ENCODE measurements around the gene RNU1-3.
A peak's percentile ranks its signal among the peaks of the same experiment; 100 is the strongest.
"Not testable (repeated sequence)": the region's sequence is repeated elsewhere in the genome, so short reads cannot be mapped to it uniquely, and the experiment has no call there.

Gene RNU1-3

GRCh38 chr1:16702280-16702679, 35.5 kb upstream of the RNU1-3 start:
- H3K4me3 Mint-ChIP-seq; DNase-seq; H3K4me1 Mint-ChIP-seq; H3K36me3 Mint-ChIP-seq (ENCODE audit: low read depth); H3K27ac Mint-ChIP-seq; H3K9me3 Mint-ChIP-seq; H3K27me3 Mint-ChIP-seq (ENCODE audit: low read depth, poor library complexity): not testable (repeated sequence)

- H3K36me3 Mint-ChIP-seq (ENCODE audit: low read depth); H3K27ac Mint-ChIP-seq; H3K4me3 Mint-ChIP-seq; H3K27me3 Mint-ChIP-seq (ENCODE audit: low read depth, poor library complexity); DNase-seq; H3K9me3 Mint-ChIP-seq; H3K4me1 Mint-ChIP-seq: not testable (repeated sequence)
These were observed 34.4 kb upstream of the RNU1-3 start for GRCh38 chr1:16701189-16701588.

GRCh38 chr1:16700138-16700895, 33.6 kb upstream of the RNU1-3 start:
- not testable (repeated sequence) for H3K9me3 Mint-ChIP-seq; DNase-seq; H3K4me1 Mint-ChIP-seq; H3K36me3 Mint-ChIP-seq (ENCODE audit: low read depth); H3K4me3 Mint-ChIP-seq; H3K27me3 Mint-ChIP-seq (ENCODE audit: low read depth, poor library complexity); H3K27ac Mint-ChIP-seq

GRCh38 chr1:16699440-16699839, 32.7 kb upstream of the RNU1-3 start:
- H3K4me3 Mint-ChIP-seq; H3K4me1 Mint-ChIP-seq; H3K9me3 Mint-ChIP-seq; H3K36me3 Mint-ChIP-seq (ENCODE audit: low read depth); H3K27ac Mint-ChIP-seq; H3K27me3 Mint-ChIP-seq (ENCODE audit: low read depth, poor library complexity): not testable (repeated sequence)
- peak; percentile 36 for DNase-seq

GRCh38 chr1:16697152-16697551, 30.4 kb upstream of the RNU1-3 start:
- not testable (repeated sequence) for H3K4me1 Mint-ChIP-seq; H3K9me3 Mint-ChIP-seq; H3K27ac Mint-ChIP-seq; H3K27me3 Mint-ChIP-seq (ENCODE audit: low read depth, poor library complexity); H3K36me3 Mint-ChIP-seq (ENCODE audit: low read depth); H3K4me3 Mint-ChIP-seq; DNase-seq

GRCh38 chr1:16696507-16697150, 29.9 kb upstream of the RNU1-3 start:
- not testable (repeated sequence) for H3K36me3 Mint-ChIP-seq (ENCODE audit: low read depth)

GRCh38 chr1:16694308-16694702, 27.6 kb upstream of the RNU1-3 start:
- not testable (repeated sequence) for H3K9me3 Mint-ChIP-seq; H3K36me3 Mint-ChIP-seq (ENCODE audit: low read depth); H3K27ac Mint-ChIP-seq; DNase-seq; H3K4me1 Mint-ChIP-seq; H3K27me3 Mint-ChIP-seq (ENCODE audit: low read depth, poor library complexity); H3K4me3 Mint-ChIP-seq

More at GRCh38 chr1:16696507-16697150, 29.9 kb upstream of the RNU1-3 start:
- DNase-seq = peak; percentile 18
- H3K27me3 Mint-ChIP-seq (ENCODE audit: low read depth, poor library complexity); H3K27ac Mint-ChIP-seq; H3K4me3 Mint-ChIP-seq; H3K4me1 Mint-ChIP-seq; H3K9me3 Mint-ChIP-seq: not testable (repeated sequence)

GRCh38 chr1:16693449-16694307, 26.9 kb upstream of the RNU1-3 start:
- not testable (repeated sequence) for H3K27ac Mint-ChIP-seq; H3K4me1 Mint-ChIP-seq; H3K4me3 Mint-ChIP-seq; H3K9me3 Mint-ChIP-seq; H3K36me3 Mint-ChIP-seq (ENCODE audit: low read depth); H3K27me3 Mint-ChIP-seq (ENCODE audit: low read depth, poor library complexity)
- DNase-seq = peak; percentile 17

GRCh38 chr1:16692717-16693448, 26.1 kb upstream of the RNU1-3 start:
- not testable (repeated sequence) for H3K9me3 Mint-ChIP-seq; H3K36me3 Mint-ChIP-seq (ENCODE audit: low read depth); H3K4me1 Mint-ChIP-seq; H3K4me3 Mint-ChIP-seq; H3K27ac Mint-ChIP-seq; H3K27me3 Mint-ChIP-seq (ENCODE audit: low read depth, poor library complexity); DNase-seq

- DNase-seq; H3K27me3 Mint-ChIP-seq (ENCODE audit: low read depth, poor library complexity); H3K36me3 Mint-ChIP-seq (ENCODE audit: low read depth); H3K9me3 Mint-ChIP-seq; H3K27ac Mint-ChIP-seq; H3K4me3 Mint-ChIP-seq; H3K4me1 Mint-ChIP-seq: not testable (repeated sequence)
These were observed 25.5 kb upstream of the RNU1-3 start for GRCh38 chr1:16692283-16692682.

GRCh38 chr1:16690971-16691682, 24.4 kb upstream of the RNU1-3 start:
- not testable (repeated sequence) for H3K9me3 Mint-ChIP-seq; H3K36me3 Mint-ChIP-seq (ENCODE audit: low read depth); H3K27me3 Mint-ChIP-seq (ENCODE audit: low read depth, poor library complexity); H3K4me1 Mint-ChIP-seq; H3K27ac Mint-ChIP-seq; H3K4me3 Mint-ChIP-seq; DNase-seq

- H3K4me3 Mint-ChIP-seq; H3K9me3 Mint-ChIP-seq; H3K27me3 Mint-ChIP-seq (ENCODE audit: low read depth, poor library complexity); DNase-seq; H3K36me3 Mint-ChIP-seq (ENCODE audit: low read depth); H3K27ac Mint-ChIP-seq; H3K4me1 Mint-ChIP-seq: not testable (repeated sequence)
These were observed 20.5 kb upstream of the RNU1-3 start for GRCh38 chr1:16687132-16687800.

Data from nephron progenitor cell (in vitro differentiated cells).